ENCODE data around the gene DACH2. TPM values are rescaled to one million over a fixed set of nuclear protein-coding genes. Genes with fewer than 3 reads are reported as not detected.

DACH2 gene
- polyA plus RNA-seq, 1 of the 3 experiments (the other 2 are of a cell fraction): not detected

DNA sequence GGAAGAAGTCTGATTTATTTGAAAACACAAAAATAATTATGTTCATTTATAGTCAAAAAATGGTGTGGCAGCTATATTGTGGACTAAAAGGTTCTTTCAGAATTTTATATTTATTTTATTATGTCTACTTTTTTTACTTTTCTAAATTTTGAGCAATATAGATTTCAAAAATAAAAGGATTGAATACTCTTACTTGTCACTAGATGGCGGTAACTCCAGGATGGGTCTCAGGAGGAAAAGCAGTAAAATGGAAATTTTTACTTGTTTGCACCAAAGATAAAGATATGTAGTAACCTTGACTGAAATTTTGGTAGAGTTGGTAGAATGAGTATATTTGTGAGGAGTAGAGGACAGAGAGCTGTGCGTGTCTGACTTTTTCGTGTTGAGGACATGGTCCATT lies 14.5 kb upstream of the DACH2 start:
- Histone ChIP-seq H3K27ac (ENCODE audit: low read depth in 2 of 2, low read length in 1 of 2) (no peak overlapping the region), H3K79me2 (ENCODE audit: insufficient read depth) (no peaks in the 10 kb centered on the region), H3K4me3 (ENCODE audit: low read depth in 2 of 2, low read length in 1 of 2) (no peak overlapping the region), H2AFZ (ENCODE audit: low read depth) (peak overlapping the region; percentile 2; the same call in 1 of the 2 replicates), H3K4me2 (no peak overlapping the region), H3K9me3 (no peaks in the 10 kb centered on the region), H4K20me1 (ENCODE audit: insufficient read depth) (no peaks in the 10 kb centered on the region), H3K4me1 (ENCODE audit: control insufficient read depth in 1 of 2, insufficient read depth in 2 of 2, low read depth in 1 of 2, low read length in 1 of 2) (no peaks in the 10 kb centered on the region), H3K36me3 (replicated peaks in 1 of 2; ENCODE audit: control insufficient read depth in 1 of 2, insufficient read depth in 2 of 2, low read length in 1 of 2) (no peaks in the 10 kb centered on the region), H3K27me3 (ENCODE audit: insufficient read depth) (no peaks in the 10 kb centered on the region; the same call in 1 of the 2 replicates), H3F3A (replicated peaks; ENCODE audit: insufficient read depth) (no peaks in the 10 kb centered on the region), H3K9ac (no peak overlapping the region), H3K9me2 (no peaks in the 10 kb centered on the region)
- peak; percentile 17 for DNase-seq
- POLR2A ChIA-PET: no interaction called here
- WGBS (ENCODE audit: low lambda C conversion rate): 2% methylated on average over 3 of the region's 3 CpGs
- TF ChIP-seq RAD21 (IDR thresholded peaks at IDR 0.05; ENCODE audit: low read length): peak; percentile 44; the same call in 1 of the 2 replicates
- TF ChIP-seq, protein P1, sequence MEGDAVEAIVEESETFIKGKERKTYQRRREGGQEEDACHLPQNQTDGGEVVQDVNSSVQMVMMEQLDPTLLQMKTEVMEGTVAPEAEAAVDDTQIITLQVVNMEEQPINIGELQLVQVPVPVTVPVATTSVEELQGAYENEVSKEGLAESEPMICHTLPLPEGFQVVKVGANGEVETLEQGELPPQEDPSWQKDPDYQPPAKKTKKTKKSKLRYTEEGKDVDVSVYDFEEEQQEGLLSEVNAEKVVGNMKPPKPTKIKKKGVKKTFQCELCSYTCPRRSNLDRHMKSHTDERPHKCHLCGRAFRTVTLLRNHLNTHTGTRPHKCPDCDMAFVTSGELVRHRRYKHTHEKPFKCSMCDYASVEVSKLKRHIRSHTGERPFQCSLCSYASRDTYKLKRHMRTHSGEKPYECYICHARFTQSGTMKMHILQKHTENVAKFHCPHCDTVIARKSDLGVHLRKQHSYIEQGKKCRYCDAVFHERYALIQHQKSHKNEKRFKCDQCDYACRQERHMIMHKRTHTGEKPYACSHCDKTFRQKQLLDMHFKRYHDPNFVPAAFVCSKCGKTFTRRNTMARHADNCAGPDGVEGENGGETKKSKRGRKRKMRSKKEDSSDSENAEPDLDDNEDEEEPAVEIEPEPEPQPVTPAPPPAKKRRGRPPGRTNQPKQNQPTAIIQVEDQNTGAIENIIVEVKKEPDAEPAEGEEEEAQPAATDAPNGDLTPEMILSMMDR (IDR thresholded peaks at IDR 0.05): peak; percentile 77
- TF ChIP-seq ELF1 (IDR thresholded peaks at IDR 0.05): no peak
- TF ChIP-seq, protein P2, sequence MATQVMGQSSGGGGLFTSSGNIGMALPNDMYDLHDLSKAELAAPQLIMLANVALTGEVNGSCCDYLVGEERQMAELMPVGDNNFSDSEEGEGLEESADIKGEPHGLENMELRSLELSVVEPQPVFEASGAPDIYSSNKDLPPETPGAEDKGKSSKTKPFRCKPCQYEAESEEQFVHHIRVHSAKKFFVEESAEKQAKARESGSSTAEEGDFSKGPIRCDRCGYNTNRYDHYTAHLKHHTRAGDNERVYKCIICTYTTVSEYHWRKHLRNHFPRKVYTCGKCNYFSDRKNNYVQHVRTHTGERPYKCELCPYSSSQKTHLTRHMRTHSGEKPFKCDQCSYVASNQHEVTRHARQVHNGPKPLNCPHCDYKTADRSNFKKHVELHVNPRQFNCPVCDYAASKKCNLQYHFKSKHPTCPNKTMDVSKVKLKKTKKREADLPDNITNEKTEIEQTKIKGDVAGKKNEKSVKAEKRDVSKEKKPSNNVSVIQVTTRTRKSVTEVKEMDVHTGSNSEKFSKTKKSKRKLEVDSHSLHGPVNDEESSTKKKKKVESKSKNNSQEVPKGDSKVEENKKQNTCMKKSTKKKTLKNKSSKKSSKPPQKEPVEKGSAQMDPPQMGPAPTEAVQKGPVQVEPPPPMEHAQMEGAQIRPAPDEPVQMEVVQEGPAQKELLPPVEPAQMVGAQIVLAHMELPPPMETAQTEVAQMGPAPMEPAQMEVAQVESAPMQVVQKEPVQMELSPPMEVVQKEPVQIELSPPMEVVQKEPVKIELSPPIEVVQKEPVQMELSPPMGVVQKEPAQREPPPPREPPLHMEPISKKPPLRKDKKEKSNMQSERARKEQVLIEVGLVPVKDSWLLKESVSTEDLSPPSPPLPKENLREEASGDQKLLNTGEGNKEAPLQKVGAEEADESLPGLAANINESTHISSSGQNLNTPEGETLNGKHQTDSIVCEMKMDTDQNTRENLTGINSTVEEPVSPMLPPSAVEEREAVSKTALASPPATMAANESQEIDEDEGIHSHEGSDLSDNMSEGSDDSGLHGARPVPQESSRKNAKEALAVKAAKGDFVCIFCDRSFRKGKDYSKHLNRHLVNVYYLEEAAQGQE (IDR thresholded peaks at IDR 0.05; ENCODE audit: low read depth, low read length): no peak
- CTCF ChIA-PET: interaction anchor here (0.8 to 2.1 kb wide), 8 partner anchors 10 to 454 kb away, joined by 3 to 13 read pairs (median 3); no protein-coding TSS in a partner anchor

DNA sequence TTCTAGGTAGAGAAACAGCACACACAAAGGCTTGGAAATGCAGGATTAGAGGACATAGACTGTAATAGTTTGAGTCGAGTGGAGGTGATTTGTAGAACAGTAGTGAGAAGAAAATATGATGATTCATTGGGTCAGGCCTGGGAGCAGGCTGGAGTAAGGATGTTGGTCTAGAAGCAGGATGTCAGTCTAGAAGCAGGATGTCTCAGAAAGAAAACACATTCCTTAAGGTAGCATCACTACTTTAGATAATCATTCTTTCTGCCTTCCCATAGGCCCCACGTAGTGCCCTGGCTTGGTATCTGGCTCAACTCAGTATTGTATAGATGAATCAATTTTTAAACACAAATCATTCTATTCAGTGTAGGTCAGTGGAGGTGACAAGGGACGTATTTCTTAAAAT lies 11.2 kb upstream of the DACH2 start:
- H4K20me1 ChIP-seq (ENCODE audit: insufficient read depth): no peaks in the 10 kb centered on the region
- no peak overlapping the region for H3K9ac ChIP-seq
- no peaks in the 10 kb centered on the region for H3K9me3 ChIP-seq
- TF ChIP-seq ELF1 (IDR thresholded peaks at IDR 0.05) (no peak), FOSL2 (IDR thresholded peaks at IDR 0.05; ENCODE audit: borderline replicate concordance, low read depth) (0 out of 2 replicates have a peak, but pooled peaks have one; percentile 17)
- H3K27me3 ChIP-seq (ENCODE audit: insufficient read depth): no peaks in the 10 kb centered on the region; the same call in 1 of the 2 replicates
- POLR2A ChIA-PET: no interaction called here
- DNase-seq: no peak
- 3% methylated on average over 3 of the region's 3 CpGs for WGBS (ENCODE audit: low lambda C conversion rate)
- no peak overlapping the region for H3K4me2 ChIP-seq
- peak overlapping the region in 1 of 2 experiments; percentile 60; a peak in 2 of 4 replicates for H3K27ac ChIP-seq (ENCODE audit: low read depth in 2 of 2, low read length in 1 of 2)
- no peaks in the 10 kb centered on the region for H3K4me1 ChIP-seq (ENCODE audit: control insufficient read depth in 1 of 2, insufficient read depth in 2 of 2, low read depth in 1 of 2, low read length in 1 of 2)
- 0 out of 2 replicates have a peak overlapping the region, but pooled peaks have one; percentile 63 for H2AFZ ChIP-seq (ENCODE audit: low read depth)
- CTCF ChIA-PET: interaction anchor here (1.4 kb wide), 1 partner anchor 9 kb away, joined by 3 read pairs; no protein-coding TSS in a partner anchor
- no peak overlapping the region for H3K4me3 ChIP-seq (ENCODE audit: low read depth in 2 of 2, low read length in 1 of 2)
- peaks cover 3% of the 10 kb centered on the region for H3F3A ChIP-seq (replicated peaks; ENCODE audit: insufficient read depth)
- H3K9me2 ChIP-seq: no peaks in the 10 kb centered on the region
- H3K36me3 ChIP-seq (replicated peaks in 1 of 2; ENCODE audit: control insufficient read depth in 1 of 2, insufficient read depth in 2 of 2, low read length in 1 of 2): no peaks in the 10 kb centered on the region
- H3K79me2 ChIP-seq (ENCODE audit: insufficient read depth): no peaks in the 10 kb centered on the region
